Left ventricle myocardium inferior (tissue), 1 donor: ENCODE measurements around the gene ZNF335. TPM values are rescaled to one million over a fixed set of nuclear protein-coding genes. Genes with fewer than 3 reads are reported as not detected.

Experiments
- DNase-seq: peaks from one replicate; pipeline ENCODE4 v3.0.0-alpha.2; 2020
- H3K27ac ChIP-seq: fragments of 200-600 bp; replicated peaks from 2 replicates; pipeline ENCODE4 v1.8.0; 2021
- H3K27me3 ChIP-seq: fragments of 200-600 bp; 2 replicates; pipeline ENCODE4 v1.8.0; 2021; ENCODE audit warnings: low read depth
- H3K36me3 ChIP-seq: fragments of 200-600 bp; 2 replicates; pipeline ENCODE4 v1.8.0; 2021
- H3K4me1 ChIP-seq: fragments of 200-600 bp; 2 replicates; pipeline ENCODE4 v1.8.0; 2021
- H3K4me3 ChIP-seq: fragments of 200-600 bp; 2 replicates; pipeline ENCODE4 v1.8.0; 2021; ENCODE audit warnings: mild to moderate bottlenecking, moderate library complexity
- H3K9me3 ChIP-seq: fragments of 200-600 bp; replicated peaks from 2 replicates; pipeline ENCODE4 v1.8.0; 2021
- CTCF ChIP-seq: fragments of 200-600 bp; IDR thresholded peaks from 2 replicates; pipeline ENCODE4 v1.8.0; 2021; ENCODE audit warnings: antibody characterized with exemption, mild to moderate bottlenecking, borderline replicate concordance
- intact Hi-C: fragments of 100-400 bp; cut with micrococcal nuclease; formaldehyde crosslinking; loops from one replicate; pipeline ENCODE4 v1.11.0; 2022
- long read RNA-seq: library from polyadenylated mRNA; unstranded; transcript quantifications from one replicate; pipeline ENCODE4 v2.0.0, GENCODE V29; 2021
- total RNA-seq: library from RNA; stranded (reverse); fragmentation: NEBNext Ultra II Directional; extraction: Animal tissue kit (Norgen Biotek cat#: 25700); gene quantifications from one replicate; pipeline ENCODE4 v1.2.1, GENCODE V29; 2021
- donor health status: DM: no; HTN: yes; CAD: no; lungs with severe emphysema.

Gene ZNF335
- 8.1 TPM for total RNA-seq
- long read RNA-seq, full-length matches to known transcripts = 4 of 21 reads
- long read RNA-seq, partial matches to known transcripts = 10 of 21 reads
- long read RNA-seq, other reads (novel, unspliced or antisense) = 7 of 21 reads

DNA sequence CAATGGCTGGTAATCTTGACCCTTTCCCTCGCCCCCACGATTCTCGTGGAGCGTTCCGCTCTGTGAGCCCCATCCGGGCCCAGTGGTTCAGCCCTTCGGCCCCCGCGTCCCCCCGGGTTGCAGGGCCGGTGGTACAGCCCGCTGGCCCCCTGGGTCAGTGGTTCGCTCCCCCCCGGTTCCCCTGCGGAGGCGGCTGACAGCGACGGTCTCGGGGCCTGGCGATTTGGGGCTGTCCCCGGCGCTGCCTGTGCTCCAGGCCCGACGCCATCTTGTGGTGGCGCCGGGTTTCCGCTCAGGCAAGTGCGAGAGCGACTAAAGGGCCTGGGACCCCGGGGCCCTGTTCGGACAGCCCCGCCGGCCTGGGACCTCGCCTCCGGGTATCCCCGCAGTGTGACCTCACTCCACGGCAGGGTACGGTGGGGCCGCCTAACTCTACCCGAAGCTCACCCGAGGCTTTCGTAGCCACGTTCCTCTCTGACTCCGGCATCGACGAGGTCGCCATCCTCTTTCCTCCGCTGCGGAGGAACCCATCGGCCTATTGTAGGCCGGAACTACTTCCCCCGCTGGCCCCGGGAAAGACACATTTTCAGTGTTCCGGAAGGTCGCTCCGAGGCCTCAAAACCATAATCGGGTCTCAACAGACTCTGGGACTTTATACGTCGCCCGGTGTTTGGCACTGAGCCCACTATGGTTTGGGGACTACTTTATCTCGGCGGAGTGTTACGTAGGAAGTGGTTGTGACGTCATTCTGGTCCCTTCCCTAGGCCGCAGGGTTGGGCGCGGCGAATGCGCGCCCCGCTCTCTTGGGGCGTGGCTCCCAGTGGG is at the start of gene ZNF335:
ZNF335 (minus strand) TSS at position 529 of the 825 bp plus-strand sequence. CDS start 793 bp downstream, outside the sequence.
- TF ChIP-seq CTCF = peak; percentile 54
- H3K4me1 ChIP-seq = peaks cover 29% of the 10 kb centered on the region
- peak; percentile 96 for DNase-seq
- H3K27me3 ChIP-seq = no peaks in the 10 kb centered on the region
- H3K9me3 ChIP-seq = no peaks in the 10 kb centered on the region
- H3K36me3 ChIP-seq = peaks cover 28% of the 10 kb centered on the region
- intact Hi-C loops = no loop called here
- H3K4me3 ChIP-seq = peak within 1 kb of the TSS; percentile 77
- peak within 1 kb of the TSS; percentile 99 for H3K27ac ChIP-seq

GRCh38 chr20:46020555-46020954 is 48.6 kb upstream of the ZNF335 start:
- Histone ChIP-seq H3K27me3 (peaks cover 100% of the 10 kb centered on the region), H3K9me3 (no peaks in the 10 kb centered on the region), H3K27ac (no peak overlapping the region), H3K36me3 (no peaks in the 10 kb centered on the region), H3K4me3 (no peak overlapping the region), H3K4me1 (peaks cover 19% of the 10 kb centered on the region)
- intact Hi-C loops = loop anchor here (5.0 to 10.0 kb wide), 2 partner anchors 154 to 327 kb away; no protein-coding TSS in a partner anchor
- no peak for DNase-seq
- no peak for TF ChIP-seq CTCF

GRCh38 chr20:46018611-46019010 is 46.6 kb upstream of the ZNF335 start:
- H3K9me3 ChIP-seq = no peaks in the 10 kb centered on the region
- no peak for TF ChIP-seq CTCF
- no peak overlapping the region for H3K27ac ChIP-seq
- H3K4me3 ChIP-seq = no peak overlapping the region
- H3K4me1 ChIP-seq = peaks cover 25% of the 10 kb centered on the region
- no peak for DNase-seq
- peaks cover 100% of the 10 kb centered on the region for H3K27me3 ChIP-seq
- intact Hi-C loops = no loop called here
- H3K36me3 ChIP-seq = no peaks in the 10 kb centered on the region

GRCh38 chr20:46018112-46018511 is 46.1 kb upstream of the ZNF335 start:
- no peak for DNase-seq
- Histone ChIP-seq H3K27me3 (peaks cover 100% of the 10 kb centered on the region), H3K36me3 (no peaks in the 10 kb centered on the region), H3K4me3 (no peak overlapping the region), H3K27ac (no peak overlapping the region), H3K4me1 (peaks cover 27% of the 10 kb centered on the region), H3K9me3 (no peaks in the 10 kb centered on the region)
- no peak for TF ChIP-seq CTCF
- intact Hi-C loops = no loop called here

DNA sequence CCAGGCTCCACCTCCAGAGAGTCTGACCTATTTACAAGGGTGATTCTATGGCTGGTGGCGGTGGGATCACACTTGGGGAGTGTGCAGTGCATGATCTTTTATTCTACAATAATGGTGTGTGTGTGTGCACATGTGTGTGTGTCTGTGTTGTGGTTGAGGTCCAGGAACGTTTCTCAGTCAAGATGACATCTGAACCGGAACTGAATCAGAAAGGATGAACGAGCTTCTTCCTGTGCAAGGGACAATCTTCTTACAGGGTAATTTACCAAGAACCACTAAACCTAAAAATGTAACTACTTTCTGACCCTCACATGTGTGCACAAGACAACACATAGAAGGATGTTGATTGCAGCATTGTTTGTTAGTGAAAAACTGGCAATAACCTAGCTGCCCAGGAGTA is 45.3 kb upstream of the ZNF335 start:
- Histone ChIP-seq H3K36me3 (no peaks in the 10 kb centered on the region), H3K4me1 (peaks cover 20% of the 10 kb centered on the region), H3K27ac (no peak overlapping the region), H3K27me3 (peaks cover 100% of the 10 kb centered on the region), H3K4me3 (no peak overlapping the region), H3K9me3 (no peaks in the 10 kb centered on the region)
- no peak for TF ChIP-seq CTCF
- intact Hi-C loops = no loop called here
- no peak for DNase-seq
